Measurements from ENCODE around the gene RACGAP1.

RACGAP1 gene

DNA sequence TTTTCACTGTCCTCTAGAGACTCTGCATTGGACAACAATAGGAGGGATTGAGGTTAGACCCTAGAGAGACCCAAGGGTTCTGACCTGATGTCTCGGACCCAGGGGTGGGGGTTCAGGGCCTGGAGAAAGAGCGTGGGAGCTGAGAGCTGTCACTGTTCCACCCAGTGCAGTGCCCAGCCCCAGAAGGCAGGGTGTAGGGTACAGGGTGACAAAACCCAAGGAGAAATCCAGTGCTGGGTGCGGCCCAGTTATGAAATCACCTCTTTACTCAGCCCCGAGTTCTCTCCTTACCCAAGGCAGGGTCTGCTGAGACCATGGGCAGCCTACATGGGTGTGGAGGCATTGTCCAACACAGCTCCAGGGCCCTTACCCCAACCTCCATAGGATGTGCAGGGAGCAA, 72.1 kb downstream of the RACGAP1 start:
- DNase-seq, result no peak

DNA sequence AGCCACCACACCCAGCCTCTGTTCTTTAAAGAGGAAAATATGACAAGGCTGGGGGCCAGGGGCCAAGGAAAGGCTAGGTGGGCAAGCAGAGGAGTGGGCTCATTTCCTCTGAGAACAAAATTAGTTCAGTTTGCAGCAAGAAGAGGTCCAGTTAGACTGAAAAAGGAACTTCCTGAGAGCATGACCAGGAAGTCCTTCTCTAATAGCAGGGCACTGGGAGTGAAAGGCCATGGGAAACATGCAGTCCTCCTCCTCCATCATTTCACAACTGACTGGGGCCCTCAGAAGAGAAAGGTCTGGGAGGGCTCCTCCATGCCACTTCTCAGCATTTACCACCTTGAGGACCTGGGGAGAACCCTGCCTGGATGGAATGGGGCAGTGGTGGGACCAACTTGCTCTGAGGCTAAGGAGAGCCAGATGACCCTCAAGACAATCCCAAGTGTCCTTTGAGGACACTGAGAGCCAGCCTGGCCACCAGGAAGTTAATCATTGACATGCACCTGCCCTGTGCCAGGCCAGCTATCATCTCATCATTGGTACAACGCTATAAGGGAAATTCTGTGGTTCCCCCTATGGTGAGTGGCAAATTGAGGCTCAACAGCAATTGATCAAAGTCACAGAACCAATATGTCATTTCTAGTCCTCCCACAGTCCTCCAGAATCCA, 72.8 kb downstream of the RACGAP1 start:
- DNase-seq, result no peak

DNA sequence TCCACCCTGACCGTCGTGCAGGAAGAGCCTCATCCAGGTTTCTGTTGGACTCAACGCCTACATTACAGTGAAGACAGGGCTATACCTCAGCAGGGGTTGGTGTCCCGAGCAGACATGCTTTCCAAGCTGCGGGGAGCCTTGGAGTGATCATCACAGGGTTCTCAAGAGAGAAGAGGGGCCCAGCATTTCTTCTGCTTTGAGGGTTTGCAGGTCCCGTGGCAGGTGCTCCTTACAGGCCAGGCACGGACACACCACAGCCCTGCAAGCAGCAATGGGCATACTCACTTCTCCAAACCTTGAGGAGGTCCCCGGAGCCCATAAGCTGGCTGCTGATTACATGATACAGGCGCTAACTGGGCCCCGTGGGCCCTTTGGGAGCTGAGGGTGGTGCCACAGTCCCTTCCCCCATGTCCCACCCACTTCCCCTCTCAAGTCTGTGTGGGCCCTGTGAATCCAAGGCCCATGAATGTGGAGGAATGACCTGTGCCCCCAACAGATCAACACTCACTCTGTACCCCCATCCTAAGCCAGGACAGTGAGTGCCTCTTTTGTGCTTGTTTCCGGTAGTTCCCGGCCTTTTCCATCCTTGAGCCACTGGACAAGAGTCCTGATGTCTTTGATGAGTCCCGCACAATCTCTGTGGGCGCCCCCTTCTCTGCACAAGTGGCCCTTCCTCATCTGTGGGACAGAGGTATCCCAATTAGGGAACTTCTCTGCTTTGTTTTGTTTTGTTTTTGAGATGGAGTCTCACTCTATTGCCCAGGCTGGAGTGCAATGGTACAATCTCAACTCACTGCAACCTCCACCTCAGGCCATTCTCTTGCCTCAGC, 73.7 kb downstream of the RACGAP1 start:
- DNase-seq, result no peak

DNA sequence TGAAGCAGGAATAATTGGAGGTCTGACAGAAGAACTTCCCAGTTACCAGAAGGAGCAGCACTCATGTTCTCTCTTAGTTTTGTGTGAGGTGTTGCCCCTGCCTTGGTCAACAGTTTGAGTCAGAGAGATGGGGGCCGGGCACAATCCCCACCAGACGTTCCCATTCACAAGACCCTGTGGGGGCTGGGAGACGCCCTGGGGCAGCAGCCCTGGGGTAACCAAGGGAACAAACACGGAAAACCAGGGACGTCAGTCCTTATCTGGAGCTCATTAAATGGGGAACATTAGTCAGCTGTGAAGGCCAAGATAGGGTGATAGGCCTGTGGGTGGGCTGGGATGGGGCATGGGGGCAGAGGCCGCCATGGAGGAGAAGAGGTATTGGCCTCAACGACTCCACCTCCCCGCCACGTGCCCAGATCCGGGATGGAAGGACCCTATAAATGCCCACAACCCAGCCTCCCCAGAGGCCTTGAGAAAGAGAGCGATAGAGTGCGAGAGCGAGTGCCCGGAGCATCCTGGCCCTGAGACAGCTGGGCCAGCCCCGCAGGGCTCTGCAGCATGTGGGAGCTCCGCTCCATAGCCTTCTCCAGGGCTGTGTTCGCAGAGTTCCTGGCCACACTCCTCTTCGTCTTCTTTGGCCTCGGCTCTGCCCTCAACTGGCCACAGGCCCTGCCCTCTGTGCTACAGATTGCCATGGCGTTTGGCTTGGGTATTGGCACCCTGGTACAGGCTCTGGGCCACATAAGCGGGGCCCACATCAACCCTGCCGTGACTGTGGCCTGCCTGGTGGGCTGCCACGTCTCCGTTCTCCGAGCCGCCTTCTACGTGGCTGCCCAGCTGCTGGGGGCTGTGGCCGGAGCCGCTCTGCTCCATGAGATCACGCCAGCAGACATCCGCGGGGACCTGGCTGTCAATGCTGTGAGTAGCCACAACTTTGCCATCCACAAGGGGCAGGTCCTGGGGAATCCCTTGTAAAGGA, 74.7 kb downstream of the RACGAP1 start, which contains the start of gene AQP2:
Gene AQP2 (plus strand): TSS at position 465 of the 979 bp plus-strand sequence. CDS start 94 bp downstream, at position 559.
- DNase-seq, result no peak

DNA sequence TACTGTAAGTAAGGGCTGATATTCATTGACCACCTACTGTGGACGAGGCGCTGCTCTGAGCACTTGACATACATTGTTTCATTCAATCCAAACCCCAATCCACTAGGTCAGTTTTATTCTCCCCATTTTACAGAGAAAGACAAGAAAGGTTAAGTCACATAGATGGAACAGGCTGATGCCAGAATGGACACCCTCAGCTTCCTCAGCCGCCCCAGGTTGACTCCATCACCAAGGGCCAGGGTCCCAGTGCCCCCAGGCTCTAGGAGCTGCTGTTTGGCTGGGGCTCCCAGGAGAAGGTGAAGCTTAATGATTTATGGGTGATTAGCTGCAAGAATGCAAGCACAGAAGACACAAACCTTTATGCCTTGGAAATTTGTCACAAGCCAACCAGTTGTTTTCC, 75.4 kb downstream of the RACGAP1 start:
- no peak for DNase-seq

DNA sequence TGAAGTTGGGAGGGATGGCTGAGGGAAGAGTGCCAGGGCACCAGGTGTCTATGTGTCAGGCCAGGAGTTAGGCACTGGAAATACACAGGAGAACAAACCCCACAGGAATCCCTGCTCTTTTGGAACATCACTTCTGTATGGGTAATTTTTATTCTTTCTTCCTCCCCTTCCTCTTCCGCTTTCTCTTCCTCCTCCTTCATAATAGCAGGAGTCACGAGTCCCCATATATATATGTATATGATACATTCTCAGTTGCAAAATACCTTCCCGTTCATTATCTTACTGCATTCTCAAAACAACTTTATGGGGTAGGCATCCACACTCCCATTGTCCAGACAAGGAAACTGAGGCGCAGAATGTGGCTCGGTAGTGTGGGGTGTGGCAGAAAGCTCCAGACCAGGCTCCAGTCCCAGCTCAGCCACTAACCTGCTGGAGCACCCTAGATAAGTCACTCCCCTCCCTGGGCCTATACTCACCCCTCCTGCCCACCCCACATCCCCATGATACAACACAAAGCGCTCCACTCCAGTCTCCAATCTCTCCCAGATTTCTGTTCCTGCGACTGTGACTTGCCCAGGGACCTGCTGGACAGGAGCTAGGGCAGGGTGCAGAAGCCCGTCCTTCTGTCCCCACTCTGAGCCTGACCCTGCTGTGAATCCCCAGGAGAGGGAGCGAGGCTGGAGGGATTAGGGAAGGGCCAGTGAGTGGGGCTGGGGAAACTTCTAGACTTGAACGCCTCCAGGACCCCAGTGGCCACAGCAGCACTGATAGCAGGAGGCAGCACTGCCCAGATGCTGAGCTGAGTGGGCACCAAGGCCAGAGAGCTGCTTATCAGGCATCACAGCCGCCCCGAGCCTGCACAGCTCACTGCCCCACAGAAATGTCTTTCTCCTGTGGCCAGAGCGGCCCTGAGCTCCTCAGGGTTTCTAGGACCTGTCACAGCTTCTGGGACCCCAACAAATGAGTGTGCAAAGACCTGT, 76.1 kb downstream of the RACGAP1 start:
- DNase-seq, result no peak

DNA sequence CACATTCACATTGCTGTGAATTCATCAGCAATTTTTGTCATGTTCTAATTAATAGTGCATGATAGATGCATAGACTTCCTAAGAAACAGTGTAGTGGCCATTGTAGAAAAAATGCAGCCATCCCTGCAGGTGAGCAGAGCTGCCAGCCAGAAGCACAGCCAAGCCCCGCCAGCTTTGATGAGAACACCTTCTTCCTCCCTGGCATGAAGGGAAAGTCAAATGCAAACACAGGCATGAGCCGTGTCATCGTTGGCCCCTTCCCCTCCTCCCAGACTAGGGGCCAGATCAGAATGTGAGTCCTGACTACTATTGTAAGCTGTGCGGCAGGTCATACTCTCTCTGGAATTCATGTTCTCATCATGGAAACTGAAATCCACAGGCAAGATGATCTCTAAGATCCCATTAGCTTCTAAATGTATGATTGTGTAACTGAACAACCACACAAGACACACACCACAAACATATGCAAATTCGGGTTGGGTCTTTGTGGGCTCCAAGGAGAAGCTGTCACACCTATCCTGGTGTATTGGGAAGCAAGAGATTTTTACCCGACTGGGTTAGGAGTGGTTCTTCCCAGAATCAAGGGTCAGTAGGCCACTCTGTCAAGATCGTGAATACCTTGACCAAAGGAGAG, 77.6 kb downstream of the RACGAP1 start:
- DNase-seq, result no peak

DNA sequence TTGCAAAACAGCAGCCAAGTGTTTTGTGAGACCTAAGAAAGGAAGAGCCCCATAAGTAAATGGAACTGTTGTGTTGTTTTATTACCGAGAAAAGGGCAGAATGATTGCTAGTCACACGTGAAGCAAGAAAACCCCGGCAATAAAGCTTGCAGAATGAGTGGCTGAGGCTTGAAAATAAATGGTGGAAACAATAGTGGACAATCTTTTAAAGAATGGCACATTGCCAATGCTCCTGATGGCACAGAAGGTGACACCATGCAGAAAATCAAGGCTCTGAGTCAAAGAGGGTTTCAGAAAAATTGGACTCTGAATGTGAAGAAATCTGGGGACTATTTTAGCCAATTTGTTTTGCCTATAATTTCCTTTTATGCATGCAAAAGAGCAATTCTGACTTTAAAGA, 78.8 kb downstream of the RACGAP1 start:
- no peak for DNase-seq

DNA sequence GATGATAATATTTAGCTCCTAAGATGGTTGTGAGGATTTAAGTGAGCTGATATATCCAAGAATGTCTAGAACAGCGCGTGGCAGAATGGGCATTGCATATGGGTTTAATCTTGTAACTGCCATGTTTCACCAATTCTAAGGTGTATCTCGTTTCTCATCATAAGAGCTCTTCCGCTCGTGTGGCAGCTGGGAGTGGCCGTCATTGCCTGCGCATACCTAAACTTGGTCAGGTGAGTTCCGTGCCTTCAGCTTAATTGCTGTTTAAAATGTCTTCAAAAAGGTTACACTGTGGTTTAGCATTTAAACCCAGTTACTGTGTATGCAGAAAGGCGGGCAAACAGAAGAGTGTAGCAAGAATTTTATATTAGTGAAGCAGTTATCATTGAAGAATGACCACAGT, 79.2 kb downstream of the RACGAP1 start:
- no peak for DNase-seq

DNA sequence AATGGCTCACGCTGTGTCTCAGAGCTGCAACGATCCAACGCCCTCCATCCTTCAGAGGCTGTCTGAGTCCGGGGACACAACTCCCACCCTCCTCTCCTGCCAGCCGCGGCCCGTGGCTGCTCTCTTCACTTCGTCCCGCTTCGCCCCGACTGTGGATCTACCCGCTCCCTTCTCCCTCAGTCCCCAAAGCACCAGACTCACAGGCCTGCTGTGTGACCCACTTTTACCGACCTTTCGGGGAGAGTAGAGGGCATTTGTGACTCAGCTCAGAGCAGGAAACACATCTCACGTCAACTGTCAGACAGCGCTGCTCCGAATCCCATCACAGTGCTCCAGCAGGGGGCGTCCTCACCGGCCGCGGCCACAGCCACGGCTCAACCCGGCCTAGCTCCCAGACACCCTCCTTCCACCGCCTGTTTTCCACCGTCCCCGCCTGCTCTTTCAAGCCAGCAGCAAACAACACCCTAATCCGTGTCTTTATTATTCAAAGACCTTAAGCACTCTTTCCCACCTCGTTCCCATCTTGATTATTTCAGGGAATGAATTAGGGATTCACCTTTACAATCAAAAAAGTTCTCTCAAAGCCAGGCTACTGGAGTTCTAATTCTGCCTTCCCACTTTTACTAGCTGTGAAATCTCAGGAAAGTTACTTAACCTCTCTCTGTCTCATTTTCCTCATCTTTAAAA, 79.8 kb downstream of the RACGAP1 start:
- DNase-seq, result peak; percentile 84

DNA sequence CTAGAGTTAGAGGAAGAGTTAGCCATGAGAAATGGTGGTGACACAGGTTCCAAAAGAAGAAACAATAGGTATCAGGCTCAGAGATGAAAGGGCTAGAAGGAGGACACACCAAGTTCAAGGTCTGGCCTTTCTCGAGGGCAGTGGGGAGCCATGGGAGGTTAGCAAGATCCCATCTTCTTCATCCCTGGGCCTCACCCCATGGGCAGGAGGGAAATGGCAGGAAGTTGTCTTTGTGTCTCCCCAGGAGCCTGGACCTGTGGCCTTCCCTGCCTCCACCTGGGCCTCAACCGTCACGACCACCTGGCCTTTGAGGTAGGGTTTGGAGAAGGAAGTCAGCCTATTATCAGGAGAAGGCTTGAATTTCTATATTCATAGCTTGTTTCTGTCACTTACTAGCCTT, 80.6 kb downstream of the RACGAP1 start:
- no peak for DNase-seq

DNA sequence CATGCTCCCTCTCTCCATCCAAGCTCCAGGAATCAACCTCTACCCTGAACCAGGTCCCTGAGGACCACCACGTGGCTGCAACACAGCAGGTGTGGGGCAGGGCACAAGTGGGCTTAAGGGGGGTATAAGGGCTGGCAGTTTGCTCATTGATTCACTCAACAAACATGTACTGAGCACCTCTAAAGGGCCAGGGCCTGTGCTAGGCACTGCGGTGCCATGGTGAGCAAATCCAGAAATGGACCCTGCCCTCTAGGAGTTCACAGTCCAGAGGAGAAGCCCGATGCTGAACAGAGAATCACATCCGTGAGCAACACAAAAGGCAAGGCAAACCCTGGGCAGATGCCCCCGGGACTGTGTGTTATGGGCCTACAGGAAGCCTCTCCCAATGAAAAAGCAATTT, 81.2 kb downstream of the RACGAP1 start:
- DNase-seq, result no peak

DNA sequence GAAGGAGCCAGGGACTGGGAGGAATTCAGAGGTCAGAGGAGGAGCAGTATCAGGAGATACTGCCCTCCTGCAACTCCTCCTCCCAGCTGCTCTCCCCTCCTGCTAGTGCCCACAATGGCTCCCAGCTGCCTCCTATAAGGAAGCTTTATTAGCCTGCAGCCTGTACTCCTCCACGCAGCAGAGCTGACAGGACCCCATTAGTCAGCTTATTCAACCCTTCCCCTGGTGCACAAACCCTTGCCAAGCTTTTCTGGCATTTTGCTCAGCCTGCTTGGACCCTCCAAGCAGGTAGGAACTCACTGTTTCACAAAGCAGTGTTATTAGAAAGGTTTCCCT, 81.7 kb downstream of the RACGAP1 start:
- DNase-seq, result no peak

DNA sequence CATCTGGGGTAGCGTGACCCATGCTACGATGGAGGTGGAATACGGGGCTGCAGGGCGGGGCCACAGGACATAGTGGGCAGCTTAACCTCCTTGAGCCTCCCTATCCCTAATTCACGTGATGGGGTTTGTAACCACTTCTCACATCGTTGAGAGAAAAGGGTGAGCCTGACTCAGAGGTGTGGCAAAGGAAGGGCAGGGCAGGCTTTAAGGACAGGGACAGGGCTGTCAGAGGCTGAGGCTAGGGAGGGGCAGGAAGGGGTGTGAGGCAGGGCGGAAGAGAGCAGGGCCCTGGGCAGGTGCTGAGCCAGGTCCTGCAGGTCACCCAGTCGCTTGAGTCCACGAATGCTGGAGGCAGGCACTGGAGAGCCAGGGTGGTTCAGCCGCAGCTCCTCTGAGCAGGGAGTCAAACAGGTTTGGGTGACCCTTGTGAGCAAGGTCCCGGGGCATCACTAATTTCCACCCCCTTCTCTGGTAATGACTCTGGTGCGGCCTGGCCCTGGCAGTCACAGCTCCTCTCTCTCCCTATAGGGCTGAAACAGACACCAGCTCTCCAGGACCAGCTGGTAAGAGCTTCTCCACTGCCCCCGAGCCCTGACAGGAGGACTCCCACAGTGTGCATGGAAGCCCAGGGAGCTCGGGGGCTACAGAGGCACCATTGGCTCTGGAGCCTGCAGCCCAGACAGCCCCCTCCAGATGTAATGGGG, 82.2 kb downstream of the RACGAP1 start:
- peak; percentile 16 for DNase-seq

DNA sequence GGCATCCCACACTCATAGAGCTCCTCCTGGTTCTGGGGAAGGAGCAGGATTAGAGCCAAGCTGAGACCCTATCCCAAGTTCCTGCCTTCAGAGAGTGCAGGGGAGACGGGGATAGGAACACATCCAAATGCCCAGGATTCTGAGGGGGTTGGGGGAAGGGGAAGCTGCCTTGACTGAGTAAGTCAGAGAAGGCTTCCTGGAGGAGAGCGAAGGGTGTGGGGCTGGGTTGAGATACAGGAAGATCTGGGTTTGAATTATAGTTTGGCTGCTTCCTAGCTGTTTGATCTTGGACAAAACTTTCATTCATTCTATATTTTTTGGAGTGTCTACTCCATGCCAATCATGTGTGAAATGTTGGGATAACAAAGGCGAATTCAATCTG, 82.8 kb downstream of the RACGAP1 start:
- no peak for DNase-seq

DNA sequence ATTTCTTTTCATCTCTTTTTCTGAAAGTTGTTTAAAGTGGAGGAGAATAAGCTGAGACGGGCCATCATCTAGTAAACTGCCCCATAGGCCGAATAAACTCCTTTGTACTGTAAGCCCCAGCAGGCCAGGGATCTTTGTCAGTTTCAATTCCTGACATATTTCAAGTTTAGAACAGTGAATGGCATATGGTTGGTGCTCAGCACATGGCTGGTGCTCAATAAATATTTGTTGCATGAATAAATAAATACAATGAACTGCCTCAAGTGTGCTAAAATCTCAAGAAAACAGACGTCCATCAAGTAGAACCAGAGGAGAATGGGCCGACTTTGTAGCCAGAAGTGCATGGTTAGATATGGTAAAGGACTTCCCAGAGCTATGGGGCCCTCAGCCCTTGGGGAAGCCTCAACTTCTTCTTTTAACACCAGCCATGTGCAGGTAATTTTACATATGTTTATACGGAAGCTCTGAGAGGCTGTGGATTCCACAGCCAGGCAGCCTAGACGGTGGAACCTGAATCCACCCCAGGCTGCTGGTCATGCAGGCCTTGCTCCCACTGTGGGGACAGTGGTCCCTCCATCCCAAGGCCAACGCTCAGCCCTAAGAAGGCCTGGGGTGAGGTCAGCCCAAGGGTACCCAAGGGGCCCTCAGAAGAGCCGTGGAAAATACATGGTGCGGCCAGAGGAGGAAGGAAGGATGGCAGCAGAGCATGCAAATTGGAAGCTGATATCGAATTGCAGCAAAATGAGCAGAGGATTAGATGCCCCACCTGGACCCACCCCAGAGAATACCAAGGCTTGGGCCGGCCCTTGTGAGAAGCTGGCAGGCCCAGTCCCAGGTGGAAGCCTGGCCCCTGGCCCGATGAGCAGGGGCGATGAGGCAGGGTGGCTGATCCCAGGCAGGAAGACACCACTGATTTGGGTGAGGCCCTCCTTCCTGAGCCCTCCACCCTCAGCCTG, 83.5 kb downstream of the RACGAP1 start:
- no peak for DNase-seq

DNA sequence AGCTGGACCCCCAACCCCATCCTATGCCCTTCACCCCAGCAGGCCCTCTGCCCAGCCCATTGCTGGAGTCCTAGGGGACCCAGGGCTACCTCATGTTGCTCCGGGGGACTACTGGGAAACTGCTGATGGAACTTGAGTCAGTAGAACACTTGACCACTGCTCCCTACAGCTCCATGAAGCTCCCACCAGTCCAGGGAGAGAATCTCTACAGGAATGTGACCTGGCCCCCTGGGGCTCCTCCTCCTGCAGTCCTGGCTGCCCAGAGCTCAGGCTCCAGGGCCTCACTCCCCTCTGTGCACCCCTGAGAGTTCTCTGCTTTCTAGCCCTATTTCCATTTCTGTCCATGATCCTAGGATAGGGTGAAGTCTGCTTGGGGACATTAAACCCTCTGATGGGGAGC, 85.6 kb downstream of the RACGAP1 start:
- DNase-seq, result no peak

DNA sequence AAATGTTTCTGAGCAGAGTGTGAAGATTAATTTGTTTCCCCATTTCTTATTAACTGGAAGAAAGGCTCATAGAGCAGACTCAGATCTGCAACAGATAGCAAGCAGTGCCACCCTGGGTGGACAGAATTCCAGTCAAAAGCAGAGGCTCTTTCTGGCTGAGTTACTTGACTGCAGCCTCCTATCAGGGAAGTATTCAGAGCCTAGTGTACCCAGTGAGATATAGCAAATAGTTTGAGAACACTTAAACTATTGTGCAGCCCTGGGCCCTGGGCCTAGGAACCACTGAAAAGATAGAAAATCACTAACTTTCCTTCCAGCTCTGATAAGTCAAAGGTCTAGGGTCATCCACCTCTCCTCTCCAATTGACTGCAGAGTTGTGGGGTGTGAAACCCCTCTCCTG, 86.0 kb downstream of the RACGAP1 start:
- no peak for DNase-seq

Data from activated CD4-positive, alpha-beta T cell treated with anti-CD3 and anti-CD28 coated beads, Interleukin-2, amount 50 U/mL, for 1 hour (primary cell).